Measurements from ENCODE around the gene CCDC6.
A peak's percentile ranks its signal among the peaks of the same experiment; 100 is the strongest.
"Not testable (repeated sequence)": the region's sequence is repeated elsewhere in the genome, so short reads cannot be mapped to it uniquely, and the experiment has no call there.

CCDC6 gene

GRCh38 chr10:59906417-59907202, at the start of gene CCDC6:
Gene CCDC6, minus strand, starts transcription at chr10:59906556. Its CDS starts 132 bp downstream, at chr10:59906424.
- peak; percentile 83 to 92 (median 87) for DNase-seq (ENCODE audit: low read depth in 3 of 3)

GRCh38 chr10:59954296-59954695, 47.9 kb upstream of the CCDC6 start:
- no peak for DNase-seq (ENCODE audit: low read depth in 3 of 3)

GRCh38 chr10:59953711-59954110, 47.4 kb upstream of the CCDC6 start:
- not testable (repeated sequence) for DNase-seq (ENCODE audit: low read depth in 3 of 3)

- DNase-seq (ENCODE audit: low read depth in 3 of 3): no peak
Measured at GRCh38 chr10:59950105-59950504, 43.7 kb upstream of the CCDC6 start.

GRCh38 chr10:59949608-59950007, 43.3 kb upstream of the CCDC6 start:
- DNase-seq (ENCODE audit: low read depth in 3 of 3): no peak

GRCh38 chr10:59945991-59946390, 39.6 kb upstream of the CCDC6 start:
- DNase-seq (ENCODE audit: low read depth in 3 of 3): no peak

GRCh38 chr10:59945590-59945989, 39.2 kb upstream of the CCDC6 start:
- DNase-seq (ENCODE audit: low read depth in 3 of 3): no peak

GRCh38 chr10:59944339-59944935, 38.1 kb upstream of the CCDC6 start:
- DNase-seq (ENCODE audit: low read depth in 3 of 3): no peak

GRCh38 chr10:59942556-59942955, 36.2 kb upstream of the CCDC6 start:
- no peak for DNase-seq (ENCODE audit: low read depth in 3 of 3)

- no peak for DNase-seq (ENCODE audit: low read depth in 3 of 3)
Measured at GRCh38 chr10:59937720-59938119, 31.4 kb upstream of the CCDC6 start.

- DNase-seq (ENCODE audit: low read depth in 3 of 3): no peak
Measured at GRCh38 chr10:59934701-59935100, 28.3 kb upstream of the CCDC6 start.

GRCh38 chr10:59930788-59931521, 24.6 kb upstream of the CCDC6 start:
- DNase-seq (ENCODE audit: low read depth in 3 of 3): not testable (repeated sequence)

- no peak for DNase-seq (ENCODE audit: low read depth in 3 of 3)
Measured at GRCh38 chr10:59926086-59926485, 19.7 kb upstream of the CCDC6 start.

- no peak for DNase-seq (ENCODE audit: low read depth in 3 of 3)
Measured at GRCh38 chr10:59922907-59923306, 16.6 kb upstream of the CCDC6 start.

GRCh38 chr10:59917922-59918321, 11.6 kb upstream of the CCDC6 start:
- DNase-seq (ENCODE audit: low read depth in 3 of 3): no peak

- DNase-seq (ENCODE audit: low read depth in 3 of 3): no peak
Measured at GRCh38 chr10:59913547-59914237, 7.3 kb upstream of the CCDC6 start.

- no peak for DNase-seq (ENCODE audit: low read depth in 3 of 3)
Measured at GRCh38 chr10:59910867-59911266, 4.5 kb upstream of the CCDC6 start.

GRCh38 chr10:59909815-59910214, 3.5 kb upstream of the CCDC6 start:
- DNase-seq (ENCODE audit: low read depth in 3 of 3): no peak

GRCh38 chr10:59908808-59909143, 2.4 kb upstream of the CCDC6 start:
- no peak for DNase-seq (ENCODE audit: low read depth in 3 of 3)

GRCh38 chr10:59907918-59908807, 1.8 kb upstream of the CCDC6 start:
- peak in 2 of 3 donors; percentile 21 to 41 for DNase-seq (ENCODE audit: low read depth in 3 of 3)

GRCh38 chr10:59907537-59907917, 1.2 kb upstream of the CCDC6 start:
- no peak for DNase-seq (ENCODE audit: low read depth in 3 of 3)
